Right lobe of liver (tissue), 6 donors: ENCODE data around the gene ARFGAP2. TPM values are rescaled to one million over a fixed set of nuclear protein-coding genes. Genes with fewer than 3 reads are reported as not detected.

Experiments
- ATAC-seq, 4 donors: fragments of 200-7000 bp; cut with Tn5 transposase; one replicate each; pipeline ENCODE4 v1.9.1; 2020; ENCODE audit warnings: mild to moderate bottlenecking in 4 of 4, moderate library complexity in 4 of 4
- DNase-seq, 3 donors: peaks; one replicate each; pipeline ENCODE4 v3.0.0-alpha.2; 2020
- H3K27ac ChIP-seq, 3 donors: fragments of 200-600 bp; one replicate each; pipeline ENCODE4 v1.8.0; 2022
- H3K27me3 ChIP-seq, 2 donors: fragments of 200-600 bp; one replicate each; pipeline ENCODE4 v1.8.0; 2022
- H3K36me3 ChIP-seq, 4 donors: fragments of 200-600 bp; sonication (generic) in 1 of 4; one replicate each; pipeline versions ENCODE4 v1.5.1 to v1.8.0; 2017 to 2022; ENCODE audit warnings: control low read depth in 1 of 4
- H3K4me1 ChIP-seq, 4 donors: fragments of 200-600 bp; sonication (generic) in 1 of 4; one replicate each; pipeline versions ENCODE4 v1.5.1 to v1.8.0; 2017 to 2022; ENCODE audit warnings: control low read depth in 1 of 4
- H3K4me3 ChIP-seq, 3 donors: fragments of 200-600 bp; one replicate each; pipeline ENCODE4 v1.8.0; 2022
- H3K9me3 ChIP-seq, 4 donors: fragments of 200-600 bp; sonication (generic) in 1 of 4; one replicate each; pipeline versions ENCODE4 v1.5.1 to v1.8.0; 2017 to 2022; ENCODE audit warnings: control low read depth in 1 of 4
- POLR2A ChIP-seq: fragments of 450-650 bp; IDR thresholded peaks from one replicate; pipeline ENCODE4 v1.6.1; 2017; ENCODE audit warnings: antibody characterized with exemption, mild to moderate bottlenecking
- WGBS: methylation state at CpG from one replicate; pipeline ENCODE4 v1.1.6; 2018; ENCODE audit warnings: low coverage, low lambda C conversion rate; ENCODE audit not compliant: insufficient coverage; ENCODE audit errors: missing lambda C conversion rate; 5-methylcytosine and 5-hydroxymethylcytosine counted together
- intact Hi-C, 2 donors: fragments of 100-400 bp; cut with DNase I; formaldehyde crosslinking; loops; one replicate each; pipeline versions ENCODE4 v1.11.2 to v1.14.1; 2022
- total RNA-seq, 6 experiments: library from RNA; depleted of rRNA in 2 of 6; stranded (reverse); fragments of >200 nt in 2 of 6; fragmentation: NEBNext Ultra II Directional in 3 of 6; extraction: Animal tissue kit (Norgen Biotek cat#: 25700) in 3 of 6; gene quantifications; one replicate each; pipeline versions ENCODE4 v1.1.0 to v1.2.4, GENCODE V29; 2016 to 2023
- TF ChIP-seq, protein P1 (sequence below), 4 donors: fragments of 200-600 bp in 3 of 4; fragments of 450-650 bp in 1 of 4; IDR thresholded peaks; one replicate each; pipeline versions ENCODE4 v1.5.1 to v1.8.0; 2016 to 2022; ENCODE audit warnings: antibody characterized with exemption in 4 of 4, mild to moderate bottlenecking in 2 of 4
- donor health status: DM: no; HTN: yes; CAD: no.
- donor health status: DM: no; HTN: no; CAD: no.
- donor health status: DM: no; HTN: no; CAD: no.
- donor health status: DM: no; HTN: yes; CAD: no.
- donor health status: DM: no; HTN: yes; CAD: no.

The ARFGAP2 gene
- total RNA-seq, 6 experiments from 2014 or later = 37.7 to 64.4 (median 62.1) TPM

DNA sequence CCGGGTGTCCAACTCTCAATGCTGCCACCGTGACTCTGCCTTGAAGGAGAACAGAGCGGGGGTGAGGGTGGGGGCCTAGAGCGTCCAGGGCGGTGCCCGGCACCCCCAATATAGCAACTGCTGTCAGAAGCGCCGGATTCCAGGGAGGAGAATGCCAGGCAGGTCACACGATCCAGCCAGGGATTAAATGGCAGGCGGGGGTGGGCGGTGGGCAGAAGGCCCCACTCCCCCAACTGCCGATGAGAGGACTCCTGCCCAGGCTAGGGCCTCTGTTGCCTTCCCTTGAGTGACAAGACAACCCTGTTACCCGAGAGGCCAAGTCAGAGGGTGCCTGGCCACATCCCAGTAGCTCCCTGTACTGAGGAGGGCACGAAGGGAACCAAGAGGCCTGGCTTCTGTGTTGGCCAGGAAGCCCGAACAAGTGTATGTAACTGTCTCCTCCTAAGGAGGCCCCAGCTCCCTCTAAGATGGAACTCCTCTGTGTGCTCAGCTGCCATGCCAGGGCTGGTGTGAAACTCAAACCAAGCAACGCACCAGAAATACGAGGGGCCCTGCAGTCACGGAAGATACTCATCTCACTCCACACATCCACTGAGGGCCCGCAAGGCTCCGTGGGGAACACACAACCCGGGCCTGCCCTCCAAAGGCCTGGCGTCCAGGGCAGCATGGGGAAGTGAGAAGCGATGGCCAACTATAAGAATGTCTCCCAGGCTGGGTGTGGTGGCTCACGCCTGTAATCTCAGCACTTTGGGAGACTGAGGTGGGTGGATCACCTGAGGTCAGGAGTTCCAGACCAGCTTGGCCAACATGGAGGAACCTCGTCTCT, 6.6 kb upstream of the ARFGAP2 start:
- DNase-seq (no peak), ATAC-seq (no peak)
- H3K4me3 ChIP-seq = no peak overlapping the region
- intact Hi-C loops = loop anchor here in 1 of 2 donors (5.0 kb wide), 2 partner anchors 79 to 169 kb away; partner anchors contain the start of gene MYBPC3
- WGBS = 92% methylated on average over 5 of the region's 25 CpGs
- H3K36me3 ChIP-seq = no peaks in the 10 kb centered on the region
- H3K27ac ChIP-seq = no peak overlapping the region
- H3K4me1 ChIP-seq = peaks cover 0 to 48% (median 18%) of the 10 kb centered on the region in 4 donors
- no peak for TF ChIP-seq POLR2A
- TF ChIP-seq, protein P1, sequence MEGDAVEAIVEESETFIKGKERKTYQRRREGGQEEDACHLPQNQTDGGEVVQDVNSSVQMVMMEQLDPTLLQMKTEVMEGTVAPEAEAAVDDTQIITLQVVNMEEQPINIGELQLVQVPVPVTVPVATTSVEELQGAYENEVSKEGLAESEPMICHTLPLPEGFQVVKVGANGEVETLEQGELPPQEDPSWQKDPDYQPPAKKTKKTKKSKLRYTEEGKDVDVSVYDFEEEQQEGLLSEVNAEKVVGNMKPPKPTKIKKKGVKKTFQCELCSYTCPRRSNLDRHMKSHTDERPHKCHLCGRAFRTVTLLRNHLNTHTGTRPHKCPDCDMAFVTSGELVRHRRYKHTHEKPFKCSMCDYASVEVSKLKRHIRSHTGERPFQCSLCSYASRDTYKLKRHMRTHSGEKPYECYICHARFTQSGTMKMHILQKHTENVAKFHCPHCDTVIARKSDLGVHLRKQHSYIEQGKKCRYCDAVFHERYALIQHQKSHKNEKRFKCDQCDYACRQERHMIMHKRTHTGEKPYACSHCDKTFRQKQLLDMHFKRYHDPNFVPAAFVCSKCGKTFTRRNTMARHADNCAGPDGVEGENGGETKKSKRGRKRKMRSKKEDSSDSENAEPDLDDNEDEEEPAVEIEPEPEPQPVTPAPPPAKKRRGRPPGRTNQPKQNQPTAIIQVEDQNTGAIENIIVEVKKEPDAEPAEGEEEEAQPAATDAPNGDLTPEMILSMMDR (IDR thresholded peaks at IDR 0.05) = no peak
- no peaks in the 10 kb centered on the region for H3K9me3 ChIP-seq
- H3K27me3 ChIP-seq = no peaks in the 10 kb centered on the region

DNA sequence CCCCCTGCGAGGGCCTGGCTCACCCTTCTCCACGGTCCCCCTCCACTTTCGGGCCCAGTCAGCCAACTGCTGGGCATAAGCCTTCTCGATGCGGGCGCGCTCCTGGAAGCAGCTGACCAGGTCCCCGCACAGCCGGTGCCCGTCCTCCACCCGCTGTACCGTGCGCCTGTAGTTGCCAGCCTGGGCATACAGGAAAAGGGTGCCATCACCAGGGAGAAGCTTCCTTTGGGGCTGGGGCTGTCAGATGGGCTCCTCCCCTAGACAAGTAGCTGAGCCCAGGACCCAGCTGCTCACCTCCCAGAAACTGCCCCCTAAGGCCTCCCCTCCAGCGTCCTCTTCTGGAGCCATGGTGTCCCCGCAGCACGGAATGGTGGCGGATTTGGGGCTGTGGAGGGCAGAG, 5.7 kb upstream of the ARFGAP2 start:
- no peaks in the 10 kb centered on the region for H3K9me3 ChIP-seq
- no peak overlapping the region for H3K4me3 ChIP-seq
- no peaks in the 10 kb centered on the region for H3K36me3 ChIP-seq
- peaks cover 0 to 47% (median 20%) of the 10 kb centered on the region in 4 donors for H3K4me1 ChIP-seq
- TF ChIP-seq POLR2A = no peak
- TF ChIP-seq, protein P1 (IDR thresholded peaks at IDR 0.05) = no peak
- intact Hi-C loops = loop anchor here in 1 of 2 donors (5.0 kb wide), 2 partner anchors 80 to 170 kb away; partner anchors contain the start of gene MYBPC3
- no peaks in the 10 kb centered on the region for H3K27me3 ChIP-seq
- no peak for DNase-seq
- no peak for ATAC-seq
- WGBS = 40% methylated on average over 1 of the region's 17 CpGs
- H3K27ac ChIP-seq = no peak overlapping the region

GRCh38 chr11:47181271-47181670, 4.6 kb upstream of the ARFGAP2 start:
- intact Hi-C loops = loop anchor here in 1 of 2 donors (5.0 kb wide), 2 partner anchors 81 to 171 kb away; partner anchors contain the start of gene MYBPC3
- TF ChIP-seq, protein P1 (IDR thresholded peaks at IDR 0.05) = no peak
- no peak for TF ChIP-seq POLR2A
- Histone ChIP-seq H3K4me1 (peaks cover 0 to 37% (median 15%) of the 10 kb centered on the region in 4 donors), H3K27me3 (no peaks in the 10 kb centered on the region), H3K4me3 (no peak overlapping the region), H3K27ac (no peak overlapping the region), H3K36me3 (no peaks in the 10 kb centered on the region), H3K9me3 (no peaks in the 10 kb centered on the region)
- ATAC-seq (no peak), DNase-seq (no peak)
- WGBS = 40% methylated on average over 1 of the region's 6 CpGs

GRCh38 chr11:47180006-47180787, 3.5 kb upstream of the ARFGAP2 start:
- intact Hi-C loops = loop anchor here in 1 of 2 donors (5.0 kb wide), 2 partner anchors 82 to 172 kb away; partner anchors contain the start of gene MYBPC3
- DNase-seq (peak in 1 of 3 donors; percentile 33), ATAC-seq (no peak)
- Histone ChIP-seq H3K4me3 (no peak overlapping the region), H3K27ac (no peak overlapping the region), H3K36me3 (no peaks in the 10 kb centered on the region), H3K27me3 (no peaks in the 10 kb centered on the region), H3K9me3 (no peaks in the 10 kb centered on the region), H3K4me1 (peaks cover 0 to 37% (median 15%) of the 10 kb centered on the region in 4 donors)
- TF ChIP-seq POLR2A = no peak
- TF ChIP-seq, protein P1 (IDR thresholded peaks at IDR 0.05) = no peak
- 90% methylated on average over 22 of the region's 35 CpGs for WGBS
